H1 (cell line): Measurements from ENCODE around the gene ASAP2. TPM values are rescaled to one million over a fixed set of nuclear protein-coding genes. Genes with fewer than 3 reads are reported as not detected.

Experiments
- CTCF ChIA-PET: fragments of 300-600 bp; sonication (Branson Sonifier 250); formaldehyde crosslinking; loops from one replicate; lab custom pipeline; 2021; ENCODE audit not compliant: partially characterized antibody; lab: Charles Lee
- POLR2A ChIA-PET: fragments of 300-600 bp; sonication (Branson Sonifier 250); formaldehyde crosslinking; loops from one replicate; lab custom pipeline; 2021; ENCODE audit warnings: inconsistent platforms; ENCODE audit not compliant: partially characterized antibody; lab: Charles Lee
- DNase-seq, 2 experiments: peaks; one replicate each; pipeline versions ENCODE4 v3.0.0 to v3.0.0-alpha.2; 2010 to 2022; ENCODE audit warnings: low spot score in 2 of 2, low read depth in 1 of 2, mixed read lengths in 1 of 2
- FAIRE-seq: peaks from 2 replicates; lab custom pipeline; 2011; peaks lifted over from hg19 to GRCh38; lab: Jason Lieb, UNC
- H2AFZ ChIP-seq: 2 replicates; pipeline ENCODE4 v1.8.1; 2012; ENCODE audit warnings: low read length, inconsistent platforms
- H2AK5ac ChIP-seq: 2 replicates; pipeline ENCODE4 v1.6.1; 2013; ENCODE audit warnings: low read depth, low read length
- H2BK120ac ChIP-seq: replicated peaks from 2 replicates; pipeline ENCODE3; 2013; ENCODE audit warnings: low read depth, low read length, inconsistent platforms
- H2BK12ac ChIP-seq: 2 replicates; pipeline ENCODE4 v1.6.1; 2013; ENCODE audit warnings: low read depth, low read length
- H2BK15ac ChIP-seq: 2 replicates; pipeline ENCODE4 v1.6.1; 2013; ENCODE audit warnings: low read length
- H2BK20ac ChIP-seq: 2 replicates; pipeline ENCODE4 v1.6.1; 2013; ENCODE audit warnings: low read length
- H2BK5ac ChIP-seq: 2 replicates; pipeline ENCODE4 v1.6.1; 2013; ENCODE audit warnings: low read depth, low read length
- H3K14ac ChIP-seq: 2 replicates; pipeline ENCODE4 v1.6.1; 2013; ENCODE audit warnings: inconsistent platforms; ENCODE audit not compliant: insufficient read length
- H3K18ac ChIP-seq: 2 replicates; pipeline ENCODE4 v1.6.1; 2013; ENCODE audit warnings: low read length; ENCODE audit errors: extremely low read depth
- H3K23ac ChIP-seq: 2 replicates; pipeline ENCODE4 v1.6.1; 2013; ENCODE audit warnings: inconsistent platforms; ENCODE audit not compliant: insufficient read length
- H3K23me2 ChIP-seq: 2 replicates; pipeline ENCODE4 v1.6.1; 2013; ENCODE audit warnings: low read depth, low read length
- H3K27ac ChIP-seq: 2 replicates; pipeline ENCODE4 v1.6.1; 2011; ENCODE audit warnings: low read depth, low read length, inconsistent platforms
- H3K27me3 ChIP-seq, 4 experiments: replicated peaks in 1 of 4; 1 replicate in 1 of 4; 2 replicates in 3 of 4; pipeline versions ENCODE4 v1.6.1 to v1.8.1; 2011 to 2013; ENCODE audit warnings: low read length in 3 of 4, mild to moderate bottlenecking in 3 of 4, inconsistent platforms in 2 of 4, mixed read lengths in 2 of 4, moderate library complexity in 1 of 4; ENCODE audit not compliant: control insufficient read depth in 3 of 4, insufficient read depth in 3 of 4; ENCODE audit errors: extremely low read depth in 1 of 4
- H3K36me3 ChIP-seq, 4 experiments: 2 replicates each; pipeline versions ENCODE4 v1.6.1 to v1.8.1; 2011 to 2013; ENCODE audit warnings: mild to moderate bottlenecking in 4 of 4, low read length in 3 of 4, moderate library complexity in 2 of 4, control low read depth in 1 of 4, inconsistent platforms in 1 of 4; ENCODE audit not compliant: insufficient read depth in 4 of 4, control insufficient read depth in 2 of 4
- H3K4ac ChIP-seq: replicated peaks from 2 replicates; pipeline ENCODE3; 2013; ENCODE audit warnings: low read length, low read depth, mixed read lengths, inconsistent platforms; ENCODE audit not compliant: insufficient read length
- H3K4me1 ChIP-seq, 4 experiments: replicated peaks in 1 of 4; 1 replicate in 1 of 4; 2 replicates in 3 of 4; pipeline versions ENCODE4 v1.6.1 to v1.8.1; 2011 to 2013; ENCODE audit warnings: low read length in 3 of 4, inconsistent platforms in 2 of 4, mixed read lengths in 1 of 4; ENCODE audit not compliant: insufficient read depth in 4 of 4, control insufficient read depth in 3 of 4
- H3K4me2 ChIP-seq, 2 experiments: 2 replicates each; pipeline versions ENCODE4 v1.6.1 to v1.8.1; 2011 to 2013; ENCODE audit warnings: low read depth in 2 of 2, low read length in 2 of 2, control low read depth in 1 of 2, inconsistent platforms in 1 of 2, mild to moderate bottlenecking in 1 of 2; ENCODE audit not compliant: insufficient read depth in 1 of 2
- H3K4me3 ChIP-seq, 4 experiments: fragments of 200-600, 300-600 bp in 1 of 4; sonication (generic), shearing (Covaris generic), sonication (Bioruptor Twin) in 1 of 4; 2 replicates each; pipeline versions ENCODE4 v1.5.1 to v1.8.1; 2011 to 2016; ENCODE audit warnings: low read length in 4 of 4, low read depth in 3 of 4, control low read depth in 2 of 4, inconsistent platforms in 2 of 4, mild to moderate bottlenecking in 2 of 4, mixed read lengths in 1 of 4, moderate library complexity in 1 of 4; ENCODE audit not compliant: insufficient read depth in 2 of 4; ENCODE audit errors: extremely low read depth in 1 of 4
- H3K56ac ChIP-seq: replicated peaks from 2 replicates; pipeline ENCODE3; 2013; ENCODE audit warnings: low read depth, mild to moderate bottlenecking, mixed read lengths, low read length, inconsistent platforms; ENCODE audit not compliant: insufficient read length
- H3K79me1 ChIP-seq: 2 replicates; pipeline ENCODE4 v1.6.1; 2013; ENCODE audit warnings: low read depth, low read length, control low read depth
- H3K79me2 ChIP-seq, 2 experiments: 2 replicates each; pipeline versions ENCODE4 v1.6.1 to v1.8.1; 2012 to 2013; ENCODE audit warnings: low read length in 2 of 2, mild to moderate bottlenecking in 2 of 2, inconsistent platforms in 1 of 2; ENCODE audit not compliant: insufficient read depth in 2 of 2, control insufficient read depth in 1 of 2
- H3K9ac ChIP-seq, 4 experiments: replicated peaks in 1 of 4; 1 replicate in 1 of 4; 2 replicates in 3 of 4; pipeline versions ENCODE4 v1.6.1 to v1.8.1; 2011 to 2013; ENCODE audit warnings: low read depth in 3 of 4, low read length in 3 of 4, control low read depth in 2 of 4, mild to moderate bottlenecking in 2 of 4, moderate library complexity in 2 of 4, inconsistent platforms in 1 of 4; ENCODE audit errors: extremely low read depth in 1 of 4
- H3K9me3 ChIP-seq, 2 experiments: 2 replicates each; pipeline versions ENCODE4 v1.6.1 to v1.8.1; 2012 to 2013; ENCODE audit warnings: mild to moderate bottlenecking in 2 of 2, moderate library complexity in 2 of 2, control low read depth in 1 of 2, inconsistent platforms in 1 of 2, low read depth in 1 of 2, low read length in 1 of 2, mixed read lengths in 1 of 2; ENCODE audit not compliant: insufficient read depth in 2 of 2
- H4K20me1 ChIP-seq, 2 experiments: replicated peaks in 1 of 2; 2 replicates each; pipeline versions ENCODE3 to v1.8.1; 2011 to 2013; ENCODE audit warnings: inconsistent platforms in 2 of 2, low read length in 2 of 2, mild to moderate bottlenecking in 1 of 2; ENCODE audit not compliant: insufficient read depth in 2 of 2, control insufficient read depth in 1 of 2
- H4K5ac ChIP-seq: 2 replicates; pipeline ENCODE4 v1.6.1; 2013; ENCODE audit warnings: low read length, low read depth, mixed read lengths, inconsistent platforms; ENCODE audit not compliant: insufficient read length
- H4K8ac ChIP-seq: 2 replicates; pipeline ENCODE4 v1.8.0; 2013; ENCODE audit warnings: mild to moderate bottlenecking, moderate library complexity, low read length, inconsistent platforms; ENCODE audit not compliant: insufficient read depth; ENCODE audit errors: extremely low read depth
- H4K91ac ChIP-seq: replicated peaks from 2 replicates; pipeline ENCODE3; 2013; ENCODE audit warnings: low read length, mixed read lengths, inconsistent platforms; ENCODE audit not compliant: insufficient read length
- KDM4A ChIP-seq: IDR thresholded peaks from one replicate; pipeline ENCODE4 v1.7.1; 2012; ENCODE audit warnings: low read depth, mild to moderate bottlenecking, moderate library complexity, low read length, inconsistent platforms; ENCODE audit not compliant: severe bottlenecking
- MAX ChIP-seq: IDR thresholded peaks from 2 replicates; pipeline ENCODE4 v1.6.1; 2012; ENCODE audit warnings: inconsistent platforms
- TEAD4 ChIP-seq: IDR thresholded peaks from 2 replicates; pipeline ENCODE4 v1.6.1; 2012; ENCODE audit warnings: low read depth, low read length, inconsistent platforms, mixed read lengths
- WGBS, 2 experiments: shearing (Covaris generic) in 1 of 2; methylation state at CpG; one replicate each; pipeline versions ENCODE4 v1.1.6 to v1.1.7; 2013 to 2015; ENCODE audit warnings: low lambda C conversion rate in 2 of 2, mixed read lengths in 2 of 2, inconsistent platforms in 1 of 2, low coverage in 1 of 2, missing lambda C conversion rate in 1 of 2; ENCODE audit not compliant: insufficient replicate concordance in 2 of 2, insufficient coverage in 1 of 2, insufficient read length in 1 of 2; ENCODE audit errors: extremely low coverage in 1 of 2, missing lambda C conversion rate in 1 of 2; 5-methylcytosine and 5-hydroxymethylcytosine counted together
- polyA plus RNA-seq, 7 experiments: library from polyadenylated mRNA; depleted of rRNA in 3 of 7; stranded (reverse) in 5 of 7; unstranded in 2 of 7; fragments of >200 nt in 5 of 7; fragments of 200-250 nt in 2 of 7; gene quantifications; 1 replicate in 5 of 7; 2 replicates in 1 of 7; 4 replicates in 1 of 7; pipeline versions ENCODE4 v1.2.1 to v1.2.3, GENCODE V29; 2011 to 2013; ENCODE audit warnings: missing spikeins in 2 of 7, mixed read lengths in 2 of 7
- total RNA-seq: library from RNA; stranded (reverse); fragmentation: NEBNext Ultra II Directional; extraction: Animal tissue kit (Norgen Biotek cat#: 25700); gene quantifications from 2 replicates; pipeline ENCODE4 v1.2.1, GENCODE V29; 2021

ASAP2 gene
- total and polyA plus RNA-seq, 2 of the 8 experiments (the other 6 are each of a cell fraction or from before 2014, with no cell fraction given) = 10.2 to 18.7 TPM

- FAIRE-seq (no peak), DNase-seq (no peak)
- no peak overlapping the region for H4K5ac ChIP-seq
- peaks cover 37% of the 10 kb centered on the region in 2 experiments for H4K20me1 ChIP-seq
- peaks cover 0 to 54% of the 10 kb centered on the region in 2 experiments; a peak in 3 of 4 replicates for H3K79me2 ChIP-seq
- POLR2A ChIA-PET = no interaction called here
- H3K27ac ChIP-seq = no peak overlapping the region
- H4K91ac ChIP-seq = no peak overlapping the region
- no peak overlapping the region for H4K8ac ChIP-seq
- H2BK15ac ChIP-seq = no peak overlapping the region
- H3K23ac ChIP-seq = no peak overlapping the region
- H2AFZ ChIP-seq = no peak overlapping the region
- no peak overlapping the region for H2BK5ac ChIP-seq
- no peaks in the 10 kb centered on the region for H3K23me2 ChIP-seq
- H2BK20ac ChIP-seq = no peak overlapping the region
- no peak overlapping the region for H2BK120ac ChIP-seq
- CTCF ChIA-PET = no interaction called here
- no peak overlapping the region for H3K4ac ChIP-seq
- no peak overlapping the region for H3K4me2 ChIP-seq
- H3K4me3 ChIP-seq = no peak overlapping the region
- H3K27me3 ChIP-seq = peaks cover 0 to 13% (median 10%) of the 10 kb centered on the region in 4 experiments; a peak in 5 of 7 replicates
- H3K18ac ChIP-seq = no peak overlapping the region
- WGBS, 2 experiments = 89% methylated on average over 8 of the region's 8 CpGs; no CpG with 5 or more reads in 1 of the 2 experiments
- no peak overlapping the region for H2AK5ac ChIP-seq
- no peaks in the 10 kb centered on the region for H3K36me3 ChIP-seq
- no peak overlapping the region for H3K56ac ChIP-seq
- no peak overlapping the region for H2BK12ac ChIP-seq
- no peak for TF ChIP-seq TEAD4
- TF ChIP-seq MAX = no peak
- TF ChIP-seq KDM4A = no peak
- H3K79me1 ChIP-seq = peaks cover 15% of the 10 kb centered on the region
- no peak overlapping the region for H3K9ac ChIP-seq
- peaks cover 0 to 9% (median 4%) of the 10 kb centered on the region in 4 experiments; a peak in 4 of 7 replicates for H3K4me1 ChIP-seq
- H3K14ac ChIP-seq = no peak overlapping the region
- H3K9me3 ChIP-seq = no peaks in the 10 kb centered on the region
Observed at GRCh38 chr2:9214873-9215272, 8.3 kb downstream of the ASAP2 start.
